T-cell (primary cell): ENCODE measurements around the gene RBPJ. TPM values are rescaled to one million over a fixed set of nuclear protein-coding genes. Genes with fewer than 3 reads are reported as not detected.

Experiments used
- ATAC-seq, 4 experiments: fragments of 200-7000 bp in 3 of 4; fragments of 150-1000 bp in 1 of 4; cut with Tn5 transposase; replicated peaks in 1 of 4; 1 replicate in 3 of 4; 2 replicates in 1 of 4; pipeline ENCODE4 v1.10.0; 2021; ENCODE audit warnings: moderate library complexity in 3 of 4, mild to moderate bottlenecking in 2 of 4, moderate number of reproducible peaks in 1 of 4
- CTCF ChIA-PET, 2 donors: fragments of 300-600 bp; sonication (Branson Sonifier 250); formaldehyde crosslinking; loops; one replicate each; lab custom pipeline; 2022; ENCODE audit warnings: antibody characterized with exemption in 2 of 2; lab: Charles Lee
- POLR2A ChIA-PET, 2 donors: fragments of 300-600 bp; sonication (Branson Sonifier 250); formaldehyde crosslinking; loops; one replicate each; lab custom pipeline; 2022; ENCODE audit warnings: antibody characterized with exemption in 2 of 2; lab: Charles Lee
- DNase-seq, 35 experiments: peaks; one replicate each; pipeline versions ENCODE4 v3.0.0 to v3.0.0-alpha.2; 2013 to 2023
- H3K27ac ChIP-seq: one replicate; pipeline ENCODE4 v1.5.1; 2013; ENCODE audit warnings: low read length
- H3K27me3 ChIP-seq, 2 experiments: replicated peaks in 1 of 2; 1 replicate in 1 of 2; 2 replicates in 1 of 2; pipeline versions ENCODE4 v1.6.1 to v1.7.0; 2013; ENCODE audit warnings: low read length in 1 of 2, mixed read lengths in 1 of 2; ENCODE audit not compliant: control insufficient read depth in 2 of 2, insufficient read depth in 2 of 2; ENCODE audit errors: extremely low read depth in 1 of 2
- H3K36me3 ChIP-seq, 2 donors: 1 replicate in 1 of 2; 2 replicates in 1 of 2; pipeline versions ENCODE4 v1.6.1 to v1.7.0; 2013; ENCODE audit warnings: low read length in 1 of 2; ENCODE audit not compliant: control insufficient read depth in 2 of 2, insufficient read depth in 1 of 2; ENCODE audit errors: extremely low read depth in 1 of 2
- H3K4me1 ChIP-seq, 2 experiments: 1 replicate in 1 of 2; 2 replicates in 1 of 2; pipeline versions ENCODE4 v1.6.1 to v1.7.0; 2013; ENCODE audit warnings: low read length in 2 of 2, mixed read lengths in 1 of 2; ENCODE audit not compliant: insufficient read depth in 2 of 2, control insufficient read depth in 1 of 2; ENCODE audit errors: extremely low read depth in 1 of 2
- H3K4me3 ChIP-seq, 2 donors: 1 replicate in 1 of 2; 2 replicates in 1 of 2; pipeline versions ENCODE4 v1.5.1 to v1.7.0; 2013; ENCODE audit warnings: mild to moderate bottlenecking in 2 of 2, low read length in 1 of 2, moderate library complexity in 1 of 2; ENCODE audit not compliant: control insufficient read depth in 1 of 2; ENCODE audit errors: extremely low read depth in 1 of 2
- H3K9me3 ChIP-seq: 2 replicates; pipeline ENCODE4 v1.7.0; 2013
- H3K27ac Mint-ChIP-seq, 2 donors: one replicate each; pipeline ENCODE4 v1.8.0; 2020 to 2021; ENCODE audit warnings: mild to moderate bottlenecking in 2 of 2, mixed read lengths in 2 of 2
- H3K27me3 Mint-ChIP-seq, 2 donors: one replicate each; pipeline ENCODE4 v1.8.0; 2021 to 2022; ENCODE audit warnings: mixed read lengths in 2 of 2
- H3K36me3 Mint-ChIP-seq: one replicate; pipeline ENCODE4 v1.8.0; 2021; ENCODE audit warnings: mixed read lengths
- H3K4me1 Mint-ChIP-seq, 3 donors: one replicate each; pipeline ENCODE4 v1.8.0; 2020 to 2022; ENCODE audit warnings: mixed read lengths in 3 of 3, mild to moderate bottlenecking in 1 of 3
- H3K4me3 Mint-ChIP-seq, 3 donors: one replicate each; pipeline ENCODE4 v1.8.0; 2020 to 2022; ENCODE audit warnings: mild to moderate bottlenecking in 3 of 3, mixed read lengths in 3 of 3, moderate library complexity in 3 of 3
- H3K9me3 Mint-ChIP-seq, 3 donors: one replicate each; pipeline ENCODE4 v1.8.0; 2020 to 2022; ENCODE audit warnings: mixed read lengths in 3 of 3
- WGBS: methylation state at CpG from one replicate; pipeline ENCODE4 v1.1.5; 2013; ENCODE audit warnings: missing lambda C conversion rate; ENCODE audit not compliant: insufficient coverage; 5-methylcytosine and 5-hydroxymethylcytosine counted together
- total RNA-seq, 35 experiments: library from RNA in 6 of 35; stranded (reverse) in 6 of 35; fragments of 120-200 nt in 1 of 35; gene quantifications; one replicate each; pipeline versions ENCODE4 v1.2.1 to v1.2.4 and lab custom pipeline; 2013 to 2026

The RBPJ gene
- total RNA-seq, 5 donors from 2014 or later (not counting 1 experiment from before 2014, with no cell fraction given) = 55.6 to 81.1 (median 60.5) TPM

- Histone ChIP-seq H3K9me3 (no peaks in the 10 kb centered on the region), H3K27me3 (peaks cover 0 to 7% of the 10 kb centered on the region in 2 experiments), H3K4me1 (peaks cover 0 to 7% of the 10 kb centered on the region in 2 experiments), H3K36me3 (no peaks in the 10 kb centered on the region), H3K4me3 (no peak overlapping the region), H3K27ac (no peak overlapping the region)
- DNase-seq (no peak), ATAC-seq (no peak)
- ChIA-PET CTCF (interaction anchor here (0.7 to 1.2 kb wide), 4 partner anchors 10 to 595 kb away, joined by 3 to 4 read pairs (median 3); no protein-coding TSS in a partner anchor), POLR2A (no interaction called here)
- Mint-ChIP-seq H3K27ac (no peak overlapping the region), H3K4me3 (no peak overlapping the region), H3K27me3 (no peaks in the 10 kb centered on the region), H3K4me1 (peaks cover 0 to 7% (median 4%) of the 10 kb centered on the region in 3 donors), H3K36me3 (no peaks in the 10 kb centered on the region), H3K9me3 (no peaks in the 10 kb centered on the region)
- 85% methylated on average over 9 of the region's 15 CpGs for WGBS
Measured at GRCh38 chr4:26452565-26453531, 132.0 kb downstream of the RBPJ start.

DNA sequence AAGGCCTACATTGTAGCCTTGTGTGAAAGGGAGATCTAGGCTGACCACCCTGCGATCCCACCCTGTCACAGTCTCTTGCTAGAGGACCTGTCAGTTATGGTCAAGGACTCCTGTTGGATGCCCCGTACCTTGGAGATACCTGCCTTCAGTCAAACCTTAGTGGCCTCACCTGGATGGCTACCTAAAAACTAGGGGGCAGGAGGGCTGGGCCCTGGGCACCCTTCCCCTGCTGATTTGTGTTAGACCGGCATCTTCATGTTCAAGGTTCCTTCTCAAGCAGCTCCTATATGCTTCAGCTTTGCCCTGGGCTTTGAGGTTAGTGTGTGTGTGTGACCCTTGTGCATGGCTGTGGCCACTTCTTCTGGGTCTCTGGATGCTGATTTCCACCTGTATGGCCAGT, 134.1 kb downstream of the RBPJ start:
- peaks cover 0 to 7% of the 10 kb centered on the region in 2 experiments for H3K27me3 ChIP-seq
- no peak overlapping the region for H3K4me3 Mint-ChIP-seq
- H3K27ac ChIP-seq = no peak overlapping the region
- ChIA-PET CTCF (no interaction called here), POLR2A (no interaction called here)
- no peaks in the 10 kb centered on the region for H3K36me3 Mint-ChIP-seq
- H3K36me3 ChIP-seq = no peaks in the 10 kb centered on the region
- DNase-seq (no peak), ATAC-seq (no peak)
- no peak overlapping the region for H3K27ac Mint-ChIP-seq
- H3K4me1 ChIP-seq = peaks cover 8 to 10% of the 10 kb centered on the region in 2 experiments
- 100% methylated on average over 2 of the region's 3 CpGs for WGBS
- H3K27me3 Mint-ChIP-seq = no peaks in the 10 kb centered on the region
- no peaks in the 10 kb centered on the region for H3K9me3 Mint-ChIP-seq
- H3K9me3 ChIP-seq = no peaks in the 10 kb centered on the region
- H3K4me3 ChIP-seq = no peak overlapping the region
- peaks cover 15 to 19% (median 16%) of the 10 kb centered on the region in 3 donors for H3K4me1 Mint-ChIP-seq

GRCh38 chr4:26455571-26455970, 134.8 kb downstream of the RBPJ start:
- Histone ChIP-seq H3K27ac (no peak overlapping the region), H3K36me3 (no peaks in the 10 kb centered on the region), H3K9me3 (no peaks in the 10 kb centered on the region), H3K4me1 (peaks cover 8 to 10% of the 10 kb centered on the region in 2 experiments), H3K4me3 (no peak overlapping the region), H3K27me3 (peaks cover 0 to 7% of the 10 kb centered on the region in 2 experiments)
- POLR2A ChIA-PET = no interaction called here
- ATAC-seq (no peak), DNase-seq (no peak)
- no peaks in the 10 kb centered on the region for H3K27me3 Mint-ChIP-seq
- H3K27ac Mint-ChIP-seq = no peak overlapping the region
- CTCF ChIA-PET = no interaction called here
- no peaks in the 10 kb centered on the region for H3K9me3 Mint-ChIP-seq
- no peak overlapping the region for H3K4me3 Mint-ChIP-seq
- no peaks in the 10 kb centered on the region for H3K36me3 Mint-ChIP-seq
- no CpG with 5 or more reads among the region's 2 CpGs for WGBS
- H3K4me1 Mint-ChIP-seq = peaks cover 15 to 19% (median 16%) of the 10 kb centered on the region in 3 donors

DNA sequence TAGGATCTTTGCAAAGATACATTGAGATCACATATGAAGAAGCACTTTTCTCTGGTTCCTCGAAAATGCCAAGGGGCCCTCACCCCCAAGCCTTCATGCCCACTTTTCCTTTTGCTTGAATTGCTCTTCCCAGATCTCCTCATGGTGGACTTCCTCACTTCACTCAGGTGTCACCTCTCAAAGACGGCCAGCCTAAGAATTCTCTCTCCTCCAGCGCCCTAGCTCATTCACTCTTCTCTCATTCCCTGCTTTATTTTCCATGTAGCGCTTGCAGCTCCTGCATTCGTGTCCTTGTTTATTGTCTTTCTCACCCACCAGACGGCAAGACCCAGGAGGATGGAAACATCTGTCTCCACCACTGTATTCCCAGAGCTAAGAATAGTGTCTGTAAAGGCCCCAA, 136.6 kb downstream of the RBPJ start:
- WGBS = 89% methylated on average over 5 of the region's 6 CpGs
- H3K9me3 Mint-ChIP-seq = no peaks in the 10 kb centered on the region
- Histone ChIP-seq H3K27me3 (peaks cover 0 to 7% of the 10 kb centered on the region in 2 experiments), H3K4me1 (peaks cover 8 to 10% of the 10 kb centered on the region in 2 experiments), H3K4me3 (no peak overlapping the region), H3K36me3 (no peaks in the 10 kb centered on the region), H3K27ac (no peak overlapping the region), H3K9me3 (no peaks in the 10 kb centered on the region)
- CTCF ChIA-PET = interaction anchor here (0.6 to 1.4 kb wide), 4 partner anchors 50 to 550 kb away, joined by 3 to 4 read pairs (median 3); no protein-coding TSS in a partner anchor
- no peak for DNase-seq
- ATAC-seq = no peak
- H3K36me3 Mint-ChIP-seq = no peaks in the 10 kb centered on the region
- peaks cover 15 to 19% (median 16%) of the 10 kb centered on the region in 3 donors for H3K4me1 Mint-ChIP-seq
- POLR2A ChIA-PET = interaction anchor here in 1 of 2 donors (0.6 kb wide), 1 partner anchor 494 kb away, joined by 4 read pairs; no protein-coding TSS in a partner anchor
- H3K27ac Mint-ChIP-seq = no peak overlapping the region
- no peak overlapping the region for H3K4me3 Mint-ChIP-seq
- no peaks in the 10 kb centered on the region for H3K27me3 Mint-ChIP-seq

DNA sequence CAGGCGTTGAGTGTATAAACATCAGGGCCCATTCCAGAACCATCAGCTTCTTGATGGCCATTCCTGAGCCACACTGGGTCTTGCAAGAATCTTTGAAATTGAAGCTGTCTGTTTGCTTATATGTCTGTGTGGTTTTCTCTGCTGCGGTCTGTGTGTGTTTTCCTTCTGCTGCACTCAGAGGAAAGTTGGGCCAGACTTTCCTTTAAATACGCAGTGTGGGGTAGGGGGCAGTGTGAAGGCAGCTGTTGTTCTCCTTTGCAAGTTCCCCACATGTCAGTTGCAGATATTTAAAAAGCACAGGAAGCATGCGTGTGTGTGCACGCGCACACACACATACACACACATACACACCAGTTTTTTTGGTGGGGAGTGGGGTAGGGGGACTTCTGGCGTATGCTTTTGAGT, 137.3 kb downstream of the RBPJ start:
- Histone ChIP-seq H3K36me3 (no peaks in the 10 kb centered on the region), H3K9me3 (no peaks in the 10 kb centered on the region), H3K27me3 (peaks cover 0 to 4% of the 10 kb centered on the region in 2 experiments), H3K4me1 (peaks cover 8 to 10% of the 10 kb centered on the region in 2 experiments), H3K27ac (no peak overlapping the region), H3K4me3 (no peak overlapping the region)
- ChIA-PET POLR2A (interaction anchor here (0.6 kb wide), 4 partner anchors 17 to 493 kb away, joined by 4 to 8 read pairs (median 6); no protein-coding TSS in a partner anchor), CTCF (interaction anchor here (0.5 to 1.4 kb wide), 16 partner anchors 21 to 751 kb away, joined by 3 to 6 read pairs (median 3); partner anchors contain the start of gene TBC1D19 (in 1 of the 2))
- peak in 6 of 35 experiments; percentile 9 to 58 (median 16) for DNase-seq
- Mint-ChIP-seq H3K27me3 (no peaks in the 10 kb centered on the region), H3K27ac (peak overlapping the region in 1 of 2 donors; percentile 63), H3K4me1 (peaks cover 15 to 19% (median 16%) of the 10 kb centered on the region in 3 donors), H3K4me3 (peak overlapping the region in 1 of 3 donors; percentile 43), H3K36me3 (no peaks in the 10 kb centered on the region), H3K9me3 (no peaks in the 10 kb centered on the region)
- peak in 2 of 4 experiments; percentile 35 to 57 for ATAC-seq
- WGBS = 55% methylated on average over 1 of the region's 7 CpGs
